Epithelial cell of esophagus (primary cell): ENCODE results near the gene NFKB1.

Source experiments
- DNase-seq: peaks from one replicate; pipeline ENCODE4 v3.0.0; 2010; ENCODE audit warnings: low read depth
- H3K4me3 ChIP-seq: 2 replicates; pipeline ENCODE4 v1.5.1; 2011; ENCODE audit warnings: mild to moderate bottlenecking, low read length, control low read depth
- TF ChIP-seq, protein P1 (sequence below): IDR thresholded peaks from 2 replicates; pipeline ENCODE4 v1.5.1; 2011; ENCODE audit warnings: low read depth, mild to moderate bottlenecking, low read length, control low read depth, inconsistent platforms; ENCODE audit not compliant: insufficient read depth; ENCODE audit errors: missing control alignments

Gene NFKB1

DNA sequence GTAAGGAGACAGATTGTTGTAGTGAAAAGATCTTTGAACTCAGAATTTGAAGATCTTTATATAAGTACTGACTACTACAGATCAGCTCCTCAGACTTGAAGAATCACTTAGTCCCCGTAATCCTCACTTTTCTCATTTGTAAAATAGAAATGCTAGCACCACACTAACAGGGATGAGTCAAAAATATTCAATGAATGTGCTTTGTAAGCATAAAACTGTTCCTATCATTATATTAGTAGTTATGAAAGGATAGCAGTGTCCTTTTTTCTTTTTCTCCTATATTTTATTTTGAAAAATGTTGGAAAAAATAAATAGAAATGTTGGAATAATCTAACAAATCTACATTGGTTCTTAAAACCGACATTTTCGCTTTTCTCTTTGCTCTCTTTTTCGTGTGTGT is 25.4 kb downstream of the NFKB1 start:
- TF ChIP-seq, protein P1, sequence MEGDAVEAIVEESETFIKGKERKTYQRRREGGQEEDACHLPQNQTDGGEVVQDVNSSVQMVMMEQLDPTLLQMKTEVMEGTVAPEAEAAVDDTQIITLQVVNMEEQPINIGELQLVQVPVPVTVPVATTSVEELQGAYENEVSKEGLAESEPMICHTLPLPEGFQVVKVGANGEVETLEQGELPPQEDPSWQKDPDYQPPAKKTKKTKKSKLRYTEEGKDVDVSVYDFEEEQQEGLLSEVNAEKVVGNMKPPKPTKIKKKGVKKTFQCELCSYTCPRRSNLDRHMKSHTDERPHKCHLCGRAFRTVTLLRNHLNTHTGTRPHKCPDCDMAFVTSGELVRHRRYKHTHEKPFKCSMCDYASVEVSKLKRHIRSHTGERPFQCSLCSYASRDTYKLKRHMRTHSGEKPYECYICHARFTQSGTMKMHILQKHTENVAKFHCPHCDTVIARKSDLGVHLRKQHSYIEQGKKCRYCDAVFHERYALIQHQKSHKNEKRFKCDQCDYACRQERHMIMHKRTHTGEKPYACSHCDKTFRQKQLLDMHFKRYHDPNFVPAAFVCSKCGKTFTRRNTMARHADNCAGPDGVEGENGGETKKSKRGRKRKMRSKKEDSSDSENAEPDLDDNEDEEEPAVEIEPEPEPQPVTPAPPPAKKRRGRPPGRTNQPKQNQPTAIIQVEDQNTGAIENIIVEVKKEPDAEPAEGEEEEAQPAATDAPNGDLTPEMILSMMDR = no peak
- no peak for DNase-seq
- no peak overlapping the region for H3K4me3 ChIP-seq

- H3K4me3 ChIP-seq = no peak overlapping the region
- TF ChIP-seq, protein P1 = no peak
- DNase-seq = no peak
Observed at GRCh38 chr4:102527695-102528283, 26.6 kb downstream of the NFKB1 start.

DNA sequence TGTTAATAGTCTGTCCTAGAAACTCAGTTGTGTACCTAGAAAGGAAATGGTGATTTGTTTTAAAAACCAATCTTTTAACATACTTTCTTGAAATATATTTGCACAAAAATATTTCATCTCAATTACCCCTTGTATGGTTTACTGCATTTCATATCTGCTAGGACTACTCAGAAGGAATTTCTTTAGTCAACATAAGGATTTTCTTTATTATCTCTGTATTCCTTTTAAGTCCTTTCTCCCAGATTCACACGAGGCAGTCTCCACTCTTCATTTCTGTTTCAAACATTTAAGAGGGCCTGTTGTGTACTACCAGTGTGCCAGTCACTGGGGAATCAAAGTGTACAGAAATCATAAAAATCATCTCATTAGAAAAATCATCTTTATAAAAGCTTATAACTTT is 28.8 kb downstream of the NFKB1 start:
- no peak for DNase-seq
- TF ChIP-seq, protein P1 = no peak
- H3K4me3 ChIP-seq = no peak overlapping the region

GRCh38 chr4:102530986-102531385 is 29.8 kb downstream of the NFKB1 start:
- TF ChIP-seq, protein P1 = no peak
- no peak overlapping the region for H3K4me3 ChIP-seq
- DNase-seq = no peak

GRCh38 chr4:102531462-102531861 is 30.3 kb downstream of the NFKB1 start:
- no peak overlapping the region for H3K4me3 ChIP-seq
- no peak for DNase-seq
- TF ChIP-seq, protein P1 = no peak

GRCh38 chr4:102533348-102533747 is 32.2 kb downstream of the NFKB1 start:
- DNase-seq = no peak
- no peak overlapping the region for H3K4me3 ChIP-seq
- TF ChIP-seq, protein P1 = no peak

DNA sequence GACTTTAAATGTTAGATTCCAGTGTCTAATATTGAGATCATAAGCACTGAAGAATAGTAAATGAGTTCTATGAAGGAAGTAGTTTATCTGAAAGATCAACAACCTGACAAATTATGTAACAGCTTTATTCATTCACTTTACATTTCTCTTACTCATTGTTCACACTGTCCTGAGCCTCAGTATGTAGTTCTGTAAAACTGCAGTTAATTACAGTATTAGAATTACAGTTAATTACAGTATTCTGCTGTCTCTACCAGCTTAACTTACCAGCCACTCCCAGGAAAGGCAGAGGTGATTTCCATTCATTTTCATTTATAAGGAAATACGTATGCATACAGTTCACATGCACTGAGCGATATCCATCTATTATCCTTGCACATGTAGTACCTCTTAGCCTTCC is 32.7 kb downstream of the NFKB1 start:
- TF ChIP-seq, protein P1 = no peak
- H3K4me3 ChIP-seq = no peak overlapping the region
- peak; percentile 18 for DNase-seq
